Activated naive CD8-positive, alpha-beta T cell (primary cell): ENCODE results near the gene EHBP1.

Experiments
- H3K27ac Mint-ChIP-seq: one replicate; pipeline ENCODE4 v1.8.0; 2021; ENCODE audit warnings: mixed read lengths
- H3K27me3 Mint-ChIP-seq: one replicate; pipeline ENCODE4 v1.8.0; 2021; ENCODE audit warnings: mixed read lengths
- H3K36me3 Mint-ChIP-seq: one replicate; pipeline ENCODE4 v1.8.0; 2021; ENCODE audit warnings: mixed read lengths
- H3K4me1 Mint-ChIP-seq: one replicate; pipeline ENCODE4 v1.8.0; 2021; ENCODE audit warnings: low read depth, mixed read lengths
- H3K4me3 Mint-ChIP-seq: one replicate; pipeline ENCODE4 v1.8.0; 2021; ENCODE audit warnings: mild to moderate bottlenecking, mixed read lengths
- H3K9me3 Mint-ChIP-seq: one replicate; pipeline ENCODE4 v1.8.0; 2021; ENCODE audit warnings: low read depth, mixed read lengths

EHBP1 gene

GRCh38 chr2:62873603-62874002 is 168.1 kb downstream of the EHBP1 start:
- Mint-ChIP-seq H3K36me3 (peaks cover 70% of the 10 kb centered on the region), H3K4me3 (no peak overlapping the region), H3K27ac (no peak overlapping the region), H3K27me3 (no peaks in the 10 kb centered on the region), H3K4me1 (no peaks in the 10 kb centered on the region), H3K9me3 (peaks cover 33% of the 10 kb centered on the region)

DNA sequence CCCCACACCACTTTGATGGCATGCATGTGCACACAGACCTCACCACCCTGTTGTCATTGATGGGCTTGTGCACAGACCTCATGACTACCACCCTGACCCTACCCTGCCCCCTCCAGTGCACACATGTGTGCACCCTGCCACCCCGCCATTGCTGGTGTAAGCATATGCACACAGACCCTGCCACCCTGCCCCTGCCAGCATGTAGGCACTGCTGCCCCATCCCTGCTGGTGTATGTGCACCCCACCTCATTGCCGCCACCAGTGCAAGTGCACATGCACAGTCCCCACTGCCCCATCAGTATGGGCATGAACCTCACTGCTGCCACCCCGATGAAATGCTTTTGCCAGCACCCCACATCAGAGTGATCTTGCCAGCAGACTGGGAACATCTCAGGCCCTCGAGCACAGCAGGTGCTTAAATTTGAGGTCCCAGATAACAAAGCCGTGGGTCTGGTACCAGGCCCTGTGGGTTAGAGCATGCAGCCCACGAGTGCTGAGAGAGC is 169.4 kb downstream of the EHBP1 start:
- Mint-ChIP-seq H3K9me3 (peaks cover 29% of the 10 kb centered on the region), H3K4me1 (no peaks in the 10 kb centered on the region), H3K27me3 (no peaks in the 10 kb centered on the region)

DNA sequence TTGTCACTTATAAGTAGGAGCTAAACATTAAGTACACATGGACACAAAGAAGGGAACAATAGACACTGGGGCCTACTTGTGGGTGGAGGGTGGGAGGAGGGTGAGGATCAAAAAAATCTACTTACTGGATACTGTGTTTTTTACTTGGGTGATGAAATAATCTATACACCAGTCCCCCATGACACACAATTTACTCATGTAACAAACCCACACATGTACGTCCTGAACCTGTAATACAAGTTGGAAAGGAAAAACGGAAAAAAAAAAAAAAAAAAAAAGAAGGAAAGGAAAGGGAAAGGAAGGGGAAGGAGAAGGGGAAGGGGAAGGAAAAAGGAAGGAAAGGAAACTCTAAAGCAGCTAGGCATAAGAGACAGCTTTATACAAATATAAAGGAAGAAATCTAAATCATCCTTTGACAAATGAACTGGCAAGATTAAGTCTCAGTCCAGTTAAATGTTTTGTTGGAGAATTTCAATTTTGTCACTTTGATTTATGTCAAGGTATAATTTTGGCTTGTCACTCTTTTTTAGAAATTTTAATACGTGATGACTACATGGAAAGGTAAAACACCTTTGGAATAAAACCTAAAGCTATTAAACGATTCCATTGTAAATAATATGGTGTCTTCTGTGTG is 175.8 kb downstream of the EHBP1 start:
- H3K9me3 Mint-ChIP-seq = peaks cover 15% of the 10 kb centered on the region
- H3K36me3 Mint-ChIP-seq = peaks cover 38% of the 10 kb centered on the region
- no peaks in the 10 kb centered on the region for H3K4me1 Mint-ChIP-seq
- H3K4me3 Mint-ChIP-seq = no peak overlapping the region
- no peaks in the 10 kb centered on the region for H3K27me3 Mint-ChIP-seq
- H3K27ac Mint-ChIP-seq = no peak overlapping the region

More for the DNA sequence above, 169.4 kb downstream of the EHBP1 start:
- H3K4me3 Mint-ChIP-seq = no peak overlapping the region
- no peak overlapping the region for H3K27ac Mint-ChIP-seq
- peaks cover 70% of the 10 kb centered on the region for H3K36me3 Mint-ChIP-seq

- H3K9me3 Mint-ChIP-seq = no peaks in the 10 kb centered on the region
- H3K27ac Mint-ChIP-seq = no peak overlapping the region
- no peak overlapping the region for H3K4me3 Mint-ChIP-seq
- peaks cover 19% of the 10 kb centered on the region for H3K36me3 Mint-ChIP-seq
- no peaks in the 10 kb centered on the region for H3K27me3 Mint-ChIP-seq
- no peaks in the 10 kb centered on the region for H3K4me1 Mint-ChIP-seq
These were observed 178.1 kb downstream of the EHBP1 start for GRCh38 chr2:62883629-62884028.

GRCh38 chr2:62884086-62884485 is 178.6 kb downstream of the EHBP1 start:
- Mint-ChIP-seq H3K36me3 (peaks cover 20% of the 10 kb centered on the region), H3K4me3 (no peak overlapping the region), H3K27me3 (no peaks in the 10 kb centered on the region), H3K27ac (no peak overlapping the region), H3K4me1 (no peaks in the 10 kb centered on the region), H3K9me3 (no peaks in the 10 kb centered on the region)

- H3K36me3 Mint-ChIP-seq = peaks cover 19% of the 10 kb centered on the region
- no peak overlapping the region for H3K4me3 Mint-ChIP-seq
- no peaks in the 10 kb centered on the region for H3K9me3 Mint-ChIP-seq
- H3K27me3 Mint-ChIP-seq = no peaks in the 10 kb centered on the region
- no peak overlapping the region for H3K27ac Mint-ChIP-seq
- H3K4me1 Mint-ChIP-seq = no peaks in the 10 kb centered on the region
These were observed 179.0 kb downstream of the EHBP1 start for GRCh38 chr2:62884514-62884913.

DNA sequence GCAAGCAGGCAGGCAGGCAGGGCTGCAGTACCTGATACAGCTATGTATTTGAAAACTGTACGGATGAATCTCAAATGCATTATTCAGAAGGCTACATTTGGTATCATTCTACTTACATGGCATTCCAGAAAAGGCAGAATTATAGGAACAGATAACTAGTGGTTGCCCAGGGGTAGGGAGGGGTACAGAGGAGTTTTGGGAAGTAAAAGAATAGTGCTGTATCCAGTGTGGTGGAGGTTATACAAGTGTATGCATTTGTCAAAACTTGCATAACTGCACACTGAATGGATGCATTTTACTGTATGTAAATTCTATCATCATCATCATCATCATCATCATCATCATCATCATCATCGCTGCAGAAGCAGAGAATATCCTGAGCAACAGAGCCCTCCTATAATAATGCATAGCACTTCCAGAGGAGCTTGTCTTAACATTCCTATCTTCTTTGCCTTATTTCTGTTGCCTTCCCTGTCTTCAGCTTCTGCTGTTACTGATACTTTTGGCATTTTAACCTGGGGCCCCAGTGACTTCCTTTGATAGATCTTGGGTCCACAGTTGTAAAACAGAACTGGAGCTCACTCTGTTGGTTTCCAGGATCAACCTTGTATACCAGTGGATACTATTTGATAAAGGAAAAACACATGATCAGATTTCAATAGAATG is 189.6 kb downstream of the EHBP1 start:
- Mint-ChIP-seq H3K27me3 (no peaks in the 10 kb centered on the region), H3K4me3 (no peak overlapping the region), H3K4me1 (no peaks in the 10 kb centered on the region), H3K36me3 (peaks cover 12% of the 10 kb centered on the region), H3K27ac (no peak overlapping the region), H3K9me3 (no peaks in the 10 kb centered on the region)

DNA sequence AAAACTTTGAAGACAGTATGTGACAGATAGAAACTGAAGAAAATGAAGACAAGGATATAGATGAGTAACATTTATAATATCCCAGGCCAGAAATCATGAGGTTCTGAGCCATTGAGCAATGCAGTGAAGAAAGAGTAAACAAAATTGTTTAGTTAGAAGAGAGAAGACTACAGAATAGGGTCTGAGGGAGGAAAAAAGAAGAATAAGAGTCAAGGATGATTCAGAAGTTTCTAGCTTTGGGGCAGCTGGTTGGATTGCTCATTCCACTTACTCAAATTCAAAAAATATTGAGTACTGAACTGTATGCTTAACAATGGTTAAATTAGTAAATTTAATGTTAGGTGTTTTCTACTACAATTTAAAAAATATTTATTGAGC is 190.1 kb downstream of the EHBP1 start:
- H3K27me3 Mint-ChIP-seq = no peaks in the 10 kb centered on the region
- no peaks in the 10 kb centered on the region for H3K4me1 Mint-ChIP-seq
- H3K36me3 Mint-ChIP-seq = peaks cover 7% of the 10 kb centered on the region
- H3K4me3 Mint-ChIP-seq = no peak overlapping the region
- no peak overlapping the region for H3K27ac Mint-ChIP-seq
- H3K9me3 Mint-ChIP-seq = no peaks in the 10 kb centered on the region

- Mint-ChIP-seq H3K4me1 (no peaks in the 10 kb centered on the region), H3K36me3 (peaks cover 7% of the 10 kb centered on the region), H3K27ac (no peak overlapping the region), H3K4me3 (no peak overlapping the region), H3K27me3 (no peaks in the 10 kb centered on the region), H3K9me3 (no peaks in the 10 kb centered on the region)
These were observed 191.8 kb downstream of the EHBP1 start for GRCh38 chr2:62897187-62897827.

- no peak overlapping the region for H3K27ac Mint-ChIP-seq
- no peaks in the 10 kb centered on the region for H3K4me1 Mint-ChIP-seq
- no peaks in the 10 kb centered on the region for H3K27me3 Mint-ChIP-seq
- no peaks in the 10 kb centered on the region for H3K9me3 Mint-ChIP-seq
- H3K36me3 Mint-ChIP-seq = peaks cover 11% of the 10 kb centered on the region
- no peak overlapping the region for H3K4me3 Mint-ChIP-seq
These were observed 198.8 kb downstream of the EHBP1 start for GRCh38 chr2:62904344-62904743.

DNA sequence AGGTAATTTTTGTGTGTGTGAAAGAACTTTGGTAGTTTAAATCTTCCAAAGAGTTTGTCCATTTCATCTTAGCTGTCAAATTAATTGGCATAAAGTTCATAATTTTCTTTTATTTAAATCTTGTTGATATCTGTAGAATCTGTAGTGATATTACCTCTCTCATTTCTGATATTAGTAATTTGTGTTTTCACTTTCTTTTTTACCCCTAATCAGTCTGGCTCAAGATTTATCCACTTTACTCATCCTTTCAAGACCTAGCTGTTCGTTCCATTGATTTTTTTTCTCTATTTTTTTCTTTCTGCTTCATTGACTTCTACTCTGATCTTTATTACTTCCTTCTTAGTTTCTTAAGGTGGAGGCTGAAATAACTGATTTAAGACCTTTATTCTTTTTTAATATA is 202.6 kb downstream of the EHBP1 start:
- Mint-ChIP-seq H3K27me3 (no peaks in the 10 kb centered on the region), H3K27ac (no peak overlapping the region)

GRCh38 chr2:62913311-62913710 is 207.8 kb downstream of the EHBP1 start:
- Mint-ChIP-seq H3K27ac (no peak overlapping the region), H3K4me1 (no peaks in the 10 kb centered on the region), H3K36me3 (peaks cover 27% of the 10 kb centered on the region), H3K4me3 (no peak overlapping the region), H3K27me3 (no peaks in the 10 kb centered on the region), H3K9me3 (no peaks in the 10 kb centered on the region)

More for the DNA sequence above, 202.6 kb downstream of the EHBP1 start:
- Mint-ChIP-seq H3K4me1 (no peaks in the 10 kb centered on the region), H3K36me3 (peaks cover 24% of the 10 kb centered on the region), H3K4me3 (no peak overlapping the region), H3K9me3 (no peaks in the 10 kb centered on the region)

DNA sequence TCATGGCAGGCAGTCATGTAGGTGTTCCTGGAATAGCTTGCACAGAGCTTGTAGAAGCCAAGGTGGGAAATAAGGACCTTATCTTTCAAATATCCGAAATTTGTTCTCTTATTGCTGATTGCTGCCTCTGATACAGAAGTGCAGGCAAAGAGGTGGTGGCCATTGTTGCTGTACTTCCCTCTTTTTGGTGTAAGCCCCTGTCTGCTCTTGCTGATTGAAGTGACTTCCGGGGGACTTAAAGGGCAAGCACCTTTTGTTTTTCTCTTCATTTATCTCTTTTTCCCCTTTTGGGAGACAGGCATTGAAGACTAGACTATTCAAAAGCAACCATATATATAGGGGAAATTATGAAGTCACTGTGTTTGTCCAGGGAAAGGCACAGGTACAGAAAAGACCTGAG is 213.5 kb downstream of the EHBP1 start:
- Mint-ChIP-seq H3K27me3 (no peaks in the 10 kb centered on the region), H3K27ac (no peak overlapping the region), H3K36me3 (peaks cover 34% of the 10 kb centered on the region), H3K4me3 (no peak overlapping the region), H3K4me1 (no peaks in the 10 kb centered on the region), H3K9me3 (peaks cover 18% of the 10 kb centered on the region)

DNA sequence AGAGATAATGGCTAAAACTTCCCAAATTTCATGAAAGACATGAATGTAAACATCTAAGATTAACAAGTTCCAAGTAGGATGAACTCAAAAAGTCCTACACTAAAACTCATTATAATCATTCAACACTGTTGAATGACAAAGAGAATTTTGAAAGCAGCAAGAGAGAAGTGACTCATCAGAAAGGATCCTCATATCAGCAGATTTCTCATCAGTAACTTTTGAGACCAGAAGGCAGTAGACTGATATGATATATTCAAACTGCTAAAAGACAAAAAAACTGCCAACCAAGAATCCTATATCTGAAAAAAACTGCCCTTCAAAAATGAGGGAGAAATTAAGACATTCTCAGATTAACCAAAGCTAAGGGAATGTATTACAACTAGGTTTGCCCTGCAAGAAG is 214.6 kb downstream of the EHBP1 start:
- Mint-ChIP-seq H3K36me3 (peaks cover 39% of the 10 kb centered on the region), H3K9me3 (peaks cover 23% of the 10 kb centered on the region), H3K27ac (no peak overlapping the region), H3K4me3 (no peak overlapping the region), H3K27me3 (no peaks in the 10 kb centered on the region), H3K4me1 (no peaks in the 10 kb centered on the region)

GRCh38 chr2:62923242-62923641 is 217.7 kb downstream of the EHBP1 start:
- Mint-ChIP-seq H3K9me3 (peaks cover 31% of the 10 kb centered on the region), H3K27ac (no peak overlapping the region), H3K4me3 (no peak overlapping the region), H3K27me3 (no peaks in the 10 kb centered on the region), H3K36me3 (peaks cover 41% of the 10 kb centered on the region), H3K4me1 (no peaks in the 10 kb centered on the region)
